GM19438 (cell line): ENCODE data around the gene PRSS16.
"Not testable (repeated sequence)": the region's sequence is repeated elsewhere in the genome, so short reads cannot be mapped to it uniquely, and the experiment has no call there.

Experiments
- ATAC-seq: cut with Tn5 transposase; IDR thresholded peaks from one replicate; pipeline ENCODE4 v1.9.1; 2021; ENCODE audit warnings: low read depth; ENCODE audit not compliant: unreplicated experiment

The PRSS16 gene

GRCh38 chr6:27247133-27247836 lies at the start of gene PRSS16:
Gene PRSS16, plus strand, starts transcription at chr6:27247701. Its CDS starts 37 bp downstream, at chr6:27247738.
- no peak for ATAC-seq

- no peak for ATAC-seq
Measured at GRCh38 chr6:27205375-27206278, 41.9 kb upstream of the PRSS16 start.

- ATAC-seq = no peak
Measured at GRCh38 chr6:27206806-27207205, 40.7 kb upstream of the PRSS16 start.

GRCh38 chr6:27208042-27208441 lies 39.5 kb upstream of the PRSS16 start:
- ATAC-seq = no peak

- no peak for ATAC-seq
Measured at GRCh38 chr6:27209196-27209595, 38.3 kb upstream of the PRSS16 start.

- no peak for ATAC-seq
Measured at GRCh38 chr6:27209659-27210269, 37.7 kb upstream of the PRSS16 start.

- ATAC-seq = not testable (repeated sequence)
Measured at GRCh38 chr6:27213091-27213517, 34.4 kb upstream of the PRSS16 start.

GRCh38 chr6:27213544-27214125 lies 33.9 kb upstream of the PRSS16 start:
- no peak for ATAC-seq

GRCh38 chr6:27214126-27214601 lies 33.3 kb upstream of the PRSS16 start:
- no peak for ATAC-seq

GRCh38 chr6:27216874-27217273 lies 30.6 kb upstream of the PRSS16 start:
- ATAC-seq = no peak

GRCh38 chr6:27222971-27223370 lies 24.5 kb upstream of the PRSS16 start:
- not testable (repeated sequence) for ATAC-seq

GRCh38 chr6:27224729-27225128 lies 22.8 kb upstream of the PRSS16 start:
- ATAC-seq = no peak

- no peak for ATAC-seq
Measured at GRCh38 chr6:27228963-27229477, 18.5 kb upstream of the PRSS16 start.

GRCh38 chr6:27230758-27231111 lies 16.8 kb upstream of the PRSS16 start:
- ATAC-seq = no peak

GRCh38 chr6:27234576-27234975 lies 12.9 kb upstream of the PRSS16 start:
- ATAC-seq = no peak

GRCh38 chr6:27237089-27237803 lies 10.3 kb upstream of the PRSS16 start:
- ATAC-seq = no peak

- no peak for ATAC-seq
Measured at GRCh38 chr6:27238010-27238983, 9.2 kb upstream of the PRSS16 start.

- no peak for ATAC-seq
Measured at GRCh38 chr6:27239258-27239657, 8.2 kb upstream of the PRSS16 start.

- no peak for ATAC-seq
Measured at GRCh38 chr6:27241443-27241842, 6.1 kb upstream of the PRSS16 start.
